ENCODE results near the gene PEX7. TPM values are rescaled to one million over a fixed set of nuclear protein-coding genes. Genes with fewer than 3 reads are reported as not detected.
"Not testable (repeated sequence)": the region's sequence is repeated elsewhere in the genome, so short reads cannot be mapped to it uniquely, and the experiment has no call there.

The PEX7 gene
- polyA plus RNA-seq, 1 experiment, result 8.9 TPM

DNA sequence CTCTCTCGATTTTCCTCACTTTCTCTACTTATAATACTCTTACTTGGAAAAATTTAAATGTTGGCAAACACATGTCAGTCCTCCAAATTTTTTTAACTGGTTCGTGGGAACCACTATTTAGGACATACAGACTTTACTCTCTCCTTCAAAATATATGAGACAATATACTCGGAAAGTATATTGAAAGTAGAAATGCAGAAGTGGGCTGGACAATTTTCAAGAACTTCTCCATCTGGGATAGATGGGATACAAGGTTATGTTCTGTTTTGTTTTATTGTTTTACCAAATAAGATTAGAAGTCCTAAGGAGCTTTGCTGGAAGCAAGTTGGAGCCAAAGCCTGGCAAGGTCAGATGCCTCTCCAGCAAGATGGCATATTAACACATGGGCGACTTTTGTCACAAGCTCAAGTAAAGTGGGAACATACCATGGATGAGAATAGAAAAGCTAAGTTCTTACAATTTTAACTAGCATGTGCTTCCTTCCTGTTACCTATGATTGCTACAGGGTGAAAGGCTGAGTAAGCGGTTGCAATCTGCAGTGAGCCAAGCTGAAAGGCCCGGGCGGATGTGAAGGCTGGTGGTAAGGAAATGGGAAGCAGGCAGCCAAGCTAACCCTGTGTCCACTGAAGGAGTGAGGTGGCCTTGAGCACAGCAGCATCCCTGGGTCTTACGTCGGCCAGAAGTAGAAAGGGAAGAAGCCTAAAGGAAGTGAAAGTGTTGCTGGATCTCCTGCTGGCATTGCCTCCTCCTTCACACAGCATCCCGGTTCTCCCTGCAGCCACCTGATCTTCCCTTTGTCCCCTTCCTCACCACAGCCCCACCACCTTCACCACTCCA lies 37.3 kb upstream of the PEX7 start:
- Histone ChIP-seq H3K27ac (ENCODE audit: low read depth, low read length) (no peak overlapping the region), H3K9me3 (ENCODE audit: control insufficient read depth, insufficient read depth, low read length) (no peaks in the 10 kb centered on the region), H3K27me3 (ENCODE audit: control insufficient read depth, insufficient read depth, low read length) (no peaks in the 10 kb centered on the region), H3K4me3 (ENCODE audit: low read depth, low read length) (no peak overlapping the region)
- no peak for DNase-seq (ENCODE audit: low read depth, low spot score)
- TF ChIP-seq, protein P1, sequence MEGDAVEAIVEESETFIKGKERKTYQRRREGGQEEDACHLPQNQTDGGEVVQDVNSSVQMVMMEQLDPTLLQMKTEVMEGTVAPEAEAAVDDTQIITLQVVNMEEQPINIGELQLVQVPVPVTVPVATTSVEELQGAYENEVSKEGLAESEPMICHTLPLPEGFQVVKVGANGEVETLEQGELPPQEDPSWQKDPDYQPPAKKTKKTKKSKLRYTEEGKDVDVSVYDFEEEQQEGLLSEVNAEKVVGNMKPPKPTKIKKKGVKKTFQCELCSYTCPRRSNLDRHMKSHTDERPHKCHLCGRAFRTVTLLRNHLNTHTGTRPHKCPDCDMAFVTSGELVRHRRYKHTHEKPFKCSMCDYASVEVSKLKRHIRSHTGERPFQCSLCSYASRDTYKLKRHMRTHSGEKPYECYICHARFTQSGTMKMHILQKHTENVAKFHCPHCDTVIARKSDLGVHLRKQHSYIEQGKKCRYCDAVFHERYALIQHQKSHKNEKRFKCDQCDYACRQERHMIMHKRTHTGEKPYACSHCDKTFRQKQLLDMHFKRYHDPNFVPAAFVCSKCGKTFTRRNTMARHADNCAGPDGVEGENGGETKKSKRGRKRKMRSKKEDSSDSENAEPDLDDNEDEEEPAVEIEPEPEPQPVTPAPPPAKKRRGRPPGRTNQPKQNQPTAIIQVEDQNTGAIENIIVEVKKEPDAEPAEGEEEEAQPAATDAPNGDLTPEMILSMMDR (IDR thresholded peaks at IDR 0.05; ENCODE audit: low read depth, low read length), result no peak
- POLR2A ChIA-PET, result no interaction called here
- CTCF ChIA-PET, result interaction anchor here (1.2 to 1.6 kb wide), 2 partner anchors 9 to 141 kb away, joined by 4 read pairs; no protein-coding TSS in a partner anchor

GRCh38 chr6:136786658-136787057 lies 35.7 kb upstream of the PEX7 start:
- Histone ChIP-seq H3K27ac (ENCODE audit: low read depth, low read length) (no peak overlapping the region), H3K4me3 (ENCODE audit: low read depth, low read length) (no peak overlapping the region), H3K27me3 (ENCODE audit: control insufficient read depth, insufficient read depth, low read length) (no peaks in the 10 kb centered on the region), H3K9me3 (ENCODE audit: control insufficient read depth, insufficient read depth, low read length) (no peaks in the 10 kb centered on the region; the same call in 1 of the 2 replicates)
- TF ChIP-seq, protein P1 (IDR thresholded peaks at IDR 0.05; ENCODE audit: low read depth, low read length), result no peak
- DNase-seq (ENCODE audit: low read depth, low spot score), result no peak
- ChIA-PET CTCF (interaction anchor here (0.6 to 7.6 kb wide), 3 partner anchors 48 to 1221 kb away, joined by 3 to 221 read pairs (median 3); no protein-coding TSS in a partner anchor), POLR2A (no interaction called here)

GRCh38 chr6:136787726-136788068 lies 34.7 kb upstream of the PEX7 start:
- TF ChIP-seq, protein P1 (IDR thresholded peaks at IDR 0.05; ENCODE audit: low read depth, low read length), result no peak
- Histone ChIP-seq H3K9me3 (ENCODE audit: control insufficient read depth, insufficient read depth, low read length) (peaks cover 2% of the 10 kb centered on the region; the same call in 1 of the 2 replicates), H3K27me3 (ENCODE audit: control insufficient read depth, insufficient read depth, low read length) (no peaks in the 10 kb centered on the region), H3K4me3 (ENCODE audit: low read depth, low read length) (peak overlapping the region; percentile 20), H3K27ac (ENCODE audit: low read depth, low read length) (peak overlapping the region; percentile 80)
- no peak for DNase-seq (ENCODE audit: low read depth, low spot score)
- ChIA-PET CTCF (interaction anchor here (0.6 to 7.6 kb wide), 2 partner anchors 17 to 142 kb away, joined by 3 to 221 read pairs; no protein-coding TSS in a partner anchor), POLR2A (interaction anchor here (0.6 kb wide), 1 partner anchor 206 kb away, joined by 4 read pairs; no protein-coding TSS in a partner anchor)

GRCh38 chr6:136788069-136788902 lies 34.1 kb upstream of the PEX7 start:
- ChIA-PET CTCF (interaction anchor here (0.6 to 7.6 kb wide), 3 partner anchors 16 to 143 kb away, joined by 3 to 221 read pairs (median 7); no protein-coding TSS in a partner anchor), POLR2A (interaction anchor here (0.6 to 0.9 kb wide), 2 partner anchors 178 to 207 kb away, joined by 3 to 4 read pairs; no protein-coding TSS in a partner anchor)
- peak; percentile 48 for DNase-seq (ENCODE audit: low read depth, low spot score)
- H3K4me3 ChIP-seq (ENCODE audit: low read depth, low read length), result peak overlapping the region; percentile 20; the same call in 1 of the 2 replicates
- TF ChIP-seq, protein P1 (IDR thresholded peaks at IDR 0.05; ENCODE audit: low read depth, low read length), result no peak
- no peaks in the 10 kb centered on the region for H3K27me3 ChIP-seq (ENCODE audit: control insufficient read depth, insufficient read depth, low read length)
- H3K27ac ChIP-seq (ENCODE audit: low read depth, low read length), result peak overlapping the region; percentile 47
- peaks cover 3% of the 10 kb centered on the region; the same call in 1 of the 2 replicates for H3K9me3 ChIP-seq (ENCODE audit: control insufficient read depth, insufficient read depth, low read length)

DNA sequence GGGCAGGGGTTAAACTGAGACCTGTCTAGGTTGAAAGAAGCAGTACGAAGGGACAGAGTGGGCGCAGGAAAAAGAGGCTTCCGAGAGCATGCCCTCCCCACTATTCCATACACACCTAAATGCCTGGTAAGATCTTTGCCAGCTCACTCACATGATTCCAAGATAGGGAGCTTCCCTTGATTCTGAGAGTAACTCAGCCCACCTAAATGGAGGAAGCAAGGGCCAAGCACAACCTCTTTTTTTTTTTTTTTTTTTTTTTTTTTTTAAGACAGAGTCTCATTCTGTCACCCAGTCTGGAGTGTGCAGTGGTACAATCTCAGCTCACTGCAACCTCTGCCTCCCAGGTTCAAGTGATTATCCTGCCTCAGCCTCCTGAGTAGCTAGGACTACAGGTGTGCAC lies 33.0 kb upstream of the PEX7 start:
- H3K9me3 ChIP-seq (ENCODE audit: control insufficient read depth, insufficient read depth, low read length); H3K27me3 ChIP-seq (ENCODE audit: control insufficient read depth, insufficient read depth, low read length); DNase-seq (ENCODE audit: low read depth, low spot score): not testable (repeated sequence)
- peak overlapping the region; percentile 47 for H3K27ac ChIP-seq (ENCODE audit: low read depth, low read length)
- peak overlapping the region; percentile 96 for H3K4me3 ChIP-seq (ENCODE audit: low read depth, low read length)
- ChIA-PET CTCF (interaction anchor here (0.6 to 7.6 kb wide), 5 partner anchors 49 to 201 kb away, joined by 3 to 221 read pairs (median 6); no protein-coding TSS in a partner anchor), POLR2A (interaction anchor here (0.6 kb wide), 3 partner anchors 59 to 1859 kb away, joined by 3 read pairs; no protein-coding TSS in a partner anchor)
